Osteoblast (primary cell): ENCODE results near the gene ADH7. TPM values are rescaled to one million over a fixed set of nuclear protein-coding genes. Genes with fewer than 3 reads are reported as not detected.

Source experiments
- DNase-seq: peaks from one replicate; pipeline ENCODE4 v3.0.0; 2011; ENCODE audit warnings: low spot score, mixed read lengths; ENCODE audit not compliant: insufficient read length; ENCODE audit errors: missing footprints
- H2AFZ ChIP-seq: 2 replicates; pipeline ENCODE4 v1.6.0; 2011; ENCODE audit warnings: mild to moderate bottlenecking, low read length
- H3K27ac ChIP-seq: 2 replicates; pipeline ENCODE4 v1.5.1; 2011; ENCODE audit warnings: mild to moderate bottlenecking, low read depth, low read length, moderate library complexity
- H3K27me3 ChIP-seq: 2 replicates; pipeline ENCODE4 v1.6.0; 2012; ENCODE audit warnings: mild to moderate bottlenecking, control low read depth, inconsistent platforms, low read length, moderate library complexity; ENCODE audit not compliant: insufficient read depth
- H3K36me3 ChIP-seq: 2 replicates; pipeline ENCODE4 v1.5.1; 2011; ENCODE audit warnings: mild to moderate bottlenecking, low read length, control low read depth, moderate library complexity; ENCODE audit not compliant: insufficient read depth
- H3K4me1 ChIP-seq: 2 replicates; pipeline ENCODE4 v1.5.1; 2011; ENCODE audit warnings: mild to moderate bottlenecking, low read length, control low read depth, moderate library complexity; ENCODE audit not compliant: insufficient read depth
- H3K4me2 ChIP-seq: 2 replicates; pipeline ENCODE4 v1.6.0; 2011; ENCODE audit warnings: mild to moderate bottlenecking, low read length; ENCODE audit not compliant: insufficient read depth
- H3K4me3 ChIP-seq: fragments of 200-600 bp; sonication (generic); 3 replicates; pipeline ENCODE4 v1.5.1; 2012; ENCODE audit warnings: mild to moderate bottlenecking, low read length, inconsistent platforms; ENCODE audit not compliant: insufficient read depth
- H3K79me2 ChIP-seq: 2 replicates; pipeline ENCODE4 v1.6.0; 2012; ENCODE audit warnings: mild to moderate bottlenecking, low read length, control low read depth, inconsistent platforms; ENCODE audit not compliant: insufficient read depth
- H3K9me3 ChIP-seq: 2 replicates; pipeline ENCODE4 v1.5.1; 2011; ENCODE audit warnings: low read depth, low read length, control low read depth
- H4K20me1 ChIP-seq: 2 replicates; pipeline ENCODE4 v1.6.0; 2012; ENCODE audit warnings: mild to moderate bottlenecking, low read length, control low read depth; ENCODE audit not compliant: insufficient read depth
- CTCF ChIP-seq: IDR thresholded peaks from 2 replicates; pipeline ENCODE4 v1.5.1; 2011; ENCODE audit warnings: mild to moderate bottlenecking, low read depth, low read length, moderate library complexity; ENCODE audit errors: extremely low read depth
- total RNA-seq: library from RNA; depleted of rRNA; stranded (reverse); fragments of >200 nt; gene quantifications from 2 replicates; pipeline ENCODE4 v1.2.3, GENCODE V29; 2012

ADH7 gene
- total RNA-seq, 1 donor = not detected

GRCh38 chr4:99362768-99363167 lies 72.4 kb downstream of the ADH7 start:
- H3K79me2 ChIP-seq = no peaks in the 10 kb centered on the region
- no peak overlapping the region for H2AFZ ChIP-seq
- TF ChIP-seq CTCF = no peak
- no peaks in the 10 kb centered on the region for H4K20me1 ChIP-seq
- DNase-seq = no peak
- H3K9me3 ChIP-seq = no peaks in the 10 kb centered on the region
- H3K36me3 ChIP-seq = no peaks in the 10 kb centered on the region
- H3K27me3 ChIP-seq = no peaks in the 10 kb centered on the region
- H3K4me1 ChIP-seq = no peaks in the 10 kb centered on the region
- no peak overlapping the region for H3K27ac ChIP-seq
- H3K4me3 ChIP-seq = no peak overlapping the region
- H3K4me2 ChIP-seq = no peak overlapping the region

Other genes with a start within 250 kb of the ADH7 start
- gene ADH6, start 216.1 kb downstream of the ADH7 start, total RNA-seq = not detected in 2 replicates
- not detected in 2 replicates for gene ADH1A, start 144.4 kb downstream of the ADH7 start, total RNA-seq
- gene ADH1B, start 113.9 kb downstream of the ADH7 start, total RNA-seq = 0.59 and 0.72 TPM in 2 replicates
- 0.59 and 0.72 TPM in 2 replicates for gene ADH1C, start 82.6 kb downstream of the ADH7 start, total RNA-seq
- not detected in 2 replicates for gene C4orf17, start 75.7 kb upstream of the ADH7 start, total RNA-seq
- 4.7 and 14.5 TPM in 2 replicates for gene TRMT10A, start 128.7 kb upstream of the ADH7 start, total RNA-seq
- 0.29 TPM in 1 of 2 replicates, not detected in the other for gene MTTP, start 139.5 kb upstream of the ADH7 start, total RNA-seq
- under 0.01 TPM in 1 of 2 replicates, not detected in the other for gene C4orf54, start 222.5 kb upstream of the ADH7 start, total RNA-seq